Body of pancreas (tissue), 4 donors: Measurements from ENCODE around the gene TMEM130.

Source experiments
- POLR2A ChIP-seq, 3 donors: fragments of 450-650 bp; IDR thresholded peaks; one replicate each; pipeline ENCODE4 v1.6.1; 2016; ENCODE audit warnings: antibody characterized with exemption in 3 of 3, mild to moderate bottlenecking in 2 of 3
- TF ChIP-seq, protein P1 (sequence below), 7 experiments: fragments of 450-650 bp in 4 of 7; fragments of 200-600 bp in 3 of 7; sonication (generic) in 3 of 7; IDR thresholded peaks; one replicate each; pipeline ENCODE4 v1.5.1; 2016 to 2019; ENCODE audit warnings: antibody characterized with exemption in 7 of 7

DNA sequence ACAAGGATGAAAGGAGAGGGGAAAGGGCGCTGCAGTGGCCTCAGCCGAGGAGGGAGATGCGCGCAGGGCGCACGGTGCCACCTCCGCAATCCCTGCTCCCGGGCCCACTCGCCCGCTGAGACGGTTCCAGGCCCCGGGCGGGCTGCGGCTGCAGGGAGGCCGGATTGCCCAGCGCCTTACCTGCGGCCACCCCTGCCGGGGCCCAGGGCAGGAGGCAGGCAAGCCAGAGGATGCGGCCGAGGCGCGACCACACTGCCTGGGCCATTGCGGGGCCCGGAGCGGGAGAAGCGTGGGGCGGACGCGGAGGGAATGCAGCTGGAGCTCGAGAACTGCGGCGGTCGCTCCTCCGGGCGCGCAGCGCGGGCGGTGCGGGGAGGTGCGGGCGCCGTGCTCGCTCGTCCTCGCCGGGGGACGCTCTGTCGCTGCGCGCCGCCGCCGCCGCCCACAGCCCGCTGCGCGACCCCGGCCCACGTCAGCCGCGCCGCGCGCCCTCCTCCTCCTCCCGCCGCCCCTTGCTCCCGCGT is at the start of gene TMEM130:
- TF ChIP-seq, protein P1, sequence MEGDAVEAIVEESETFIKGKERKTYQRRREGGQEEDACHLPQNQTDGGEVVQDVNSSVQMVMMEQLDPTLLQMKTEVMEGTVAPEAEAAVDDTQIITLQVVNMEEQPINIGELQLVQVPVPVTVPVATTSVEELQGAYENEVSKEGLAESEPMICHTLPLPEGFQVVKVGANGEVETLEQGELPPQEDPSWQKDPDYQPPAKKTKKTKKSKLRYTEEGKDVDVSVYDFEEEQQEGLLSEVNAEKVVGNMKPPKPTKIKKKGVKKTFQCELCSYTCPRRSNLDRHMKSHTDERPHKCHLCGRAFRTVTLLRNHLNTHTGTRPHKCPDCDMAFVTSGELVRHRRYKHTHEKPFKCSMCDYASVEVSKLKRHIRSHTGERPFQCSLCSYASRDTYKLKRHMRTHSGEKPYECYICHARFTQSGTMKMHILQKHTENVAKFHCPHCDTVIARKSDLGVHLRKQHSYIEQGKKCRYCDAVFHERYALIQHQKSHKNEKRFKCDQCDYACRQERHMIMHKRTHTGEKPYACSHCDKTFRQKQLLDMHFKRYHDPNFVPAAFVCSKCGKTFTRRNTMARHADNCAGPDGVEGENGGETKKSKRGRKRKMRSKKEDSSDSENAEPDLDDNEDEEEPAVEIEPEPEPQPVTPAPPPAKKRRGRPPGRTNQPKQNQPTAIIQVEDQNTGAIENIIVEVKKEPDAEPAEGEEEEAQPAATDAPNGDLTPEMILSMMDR (IDR thresholded peaks at IDR 0.05) = no peak
- TF ChIP-seq POLR2A (IDR thresholded peaks at IDR 0.05) = no peak
